GM19324 (cell line): Measurements from ENCODE around the gene PEAR1.

Experiments
- ATAC-seq: cut with Tn5 transposase; IDR thresholded peaks from one replicate; pipeline ENCODE4 v1.9.1; 2021; ENCODE audit warnings: mild to moderate bottlenecking, moderate library complexity; ENCODE audit not compliant: unreplicated experiment, low FRiP score

PEAR1 gene

DNA sequence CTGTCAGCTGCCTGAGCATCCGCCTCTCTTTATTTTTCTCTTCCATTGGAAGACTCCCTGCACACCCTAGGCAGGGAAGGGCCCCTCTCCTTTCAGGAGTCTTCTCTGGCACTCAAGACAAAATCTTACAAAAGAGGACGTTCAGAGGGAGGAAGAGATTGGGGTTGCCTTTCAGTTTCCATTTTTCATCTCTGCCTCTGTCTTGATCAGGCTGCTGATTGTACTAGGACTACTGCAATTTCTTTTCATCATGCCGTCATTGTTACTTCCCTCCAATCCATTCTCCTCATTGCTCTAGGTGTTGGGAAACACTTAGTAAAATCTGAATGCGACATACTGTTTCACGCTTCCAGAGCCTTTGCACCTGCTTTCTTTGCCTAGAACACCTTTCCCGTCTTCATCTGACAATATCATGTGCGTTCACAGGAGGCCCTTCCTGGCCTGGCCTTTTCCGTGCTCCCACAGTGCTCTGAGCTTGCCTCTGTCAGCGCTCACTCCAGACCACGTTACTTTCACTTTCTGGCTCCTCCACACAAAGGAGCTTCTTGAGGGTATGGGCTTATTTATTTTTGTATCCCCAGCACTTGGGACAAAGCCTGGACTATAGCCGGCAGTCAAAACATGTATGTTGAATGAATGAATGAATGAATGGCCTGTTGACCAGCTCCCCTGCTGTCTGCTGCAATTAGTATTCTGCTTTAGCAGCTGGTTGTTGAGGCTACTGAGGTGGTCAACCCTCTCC lies 37.9 kb downstream of the PEAR1 start:
- no peak for ATAC-seq

DNA sequence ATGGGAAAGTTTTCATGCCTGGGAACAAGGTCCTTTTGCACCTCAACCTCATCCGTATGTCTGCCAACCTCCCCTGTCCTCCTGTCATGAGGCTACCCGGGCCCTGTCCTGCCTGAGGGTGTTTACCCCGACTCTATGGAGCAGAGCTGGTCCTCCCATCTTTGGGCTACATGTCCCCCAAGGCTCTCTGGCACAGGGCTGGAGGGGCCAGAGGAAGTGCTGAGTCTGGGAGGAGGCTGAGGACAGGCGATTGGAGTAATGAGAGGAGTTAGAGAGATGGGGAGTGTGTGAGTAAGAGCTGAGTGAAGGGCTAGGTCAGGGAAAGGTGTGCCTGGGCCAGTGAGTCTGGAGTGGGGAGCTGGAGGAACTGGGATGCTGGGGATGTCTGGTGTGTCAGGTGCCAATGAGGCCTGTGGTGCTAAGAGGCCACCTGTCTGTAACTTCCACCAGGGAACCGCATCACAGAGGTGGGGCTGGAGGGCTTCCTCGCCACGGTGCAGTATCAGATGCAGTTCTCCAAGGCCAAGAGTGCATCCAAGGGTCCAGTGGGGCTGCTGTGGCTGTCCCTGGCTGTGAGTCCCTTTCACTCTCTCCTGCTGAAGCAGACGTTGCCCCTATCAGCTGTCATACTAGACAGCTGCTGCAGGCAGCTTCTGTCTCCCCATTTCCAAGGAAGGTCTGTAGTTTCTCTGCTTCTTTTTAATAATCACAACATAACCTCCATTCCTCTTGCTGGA lies 38.6 kb downstream of the PEAR1 start:
- no peak for ATAC-seq

- ATAC-seq: no peak
Observed at GRCh38 chr1:156933136-156933535, 39.6 kb downstream of the PEAR1 start.

DNA sequence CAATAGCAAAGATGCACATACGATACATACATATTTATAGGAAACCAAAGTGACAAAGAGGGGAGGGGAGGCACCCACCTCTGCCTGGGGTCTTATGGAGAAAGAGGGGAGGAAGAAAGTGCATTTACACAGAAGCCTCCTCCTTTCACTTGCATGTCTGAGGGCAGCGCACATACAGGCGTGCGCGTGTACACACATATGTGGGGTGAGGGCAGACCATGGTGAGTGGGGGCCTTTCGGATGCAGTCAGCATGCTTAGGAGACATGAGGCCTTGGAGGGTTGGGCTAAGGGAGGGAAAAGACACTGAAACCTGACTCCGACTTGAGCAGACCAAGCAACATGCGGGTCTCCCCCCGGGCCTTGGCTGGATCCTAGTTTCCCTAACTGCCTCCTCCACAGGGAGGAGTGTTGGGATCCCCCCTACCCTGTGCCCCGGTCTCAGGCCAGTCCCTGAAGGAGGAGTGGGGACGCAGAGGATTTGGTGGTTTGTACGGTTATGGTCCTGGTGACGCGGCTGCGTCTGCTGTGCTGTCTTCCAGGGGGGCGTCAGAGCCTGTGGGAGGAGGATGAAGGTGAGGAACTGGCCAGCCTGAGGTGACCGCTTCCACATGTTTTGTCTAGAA lies 42.1 kb downstream of the PEAR1 start:
- ATAC-seq: no peak

- no peak for ATAC-seq
Observed at GRCh38 chr1:156936191-156936590, 42.7 kb downstream of the PEAR1 start.

DNA sequence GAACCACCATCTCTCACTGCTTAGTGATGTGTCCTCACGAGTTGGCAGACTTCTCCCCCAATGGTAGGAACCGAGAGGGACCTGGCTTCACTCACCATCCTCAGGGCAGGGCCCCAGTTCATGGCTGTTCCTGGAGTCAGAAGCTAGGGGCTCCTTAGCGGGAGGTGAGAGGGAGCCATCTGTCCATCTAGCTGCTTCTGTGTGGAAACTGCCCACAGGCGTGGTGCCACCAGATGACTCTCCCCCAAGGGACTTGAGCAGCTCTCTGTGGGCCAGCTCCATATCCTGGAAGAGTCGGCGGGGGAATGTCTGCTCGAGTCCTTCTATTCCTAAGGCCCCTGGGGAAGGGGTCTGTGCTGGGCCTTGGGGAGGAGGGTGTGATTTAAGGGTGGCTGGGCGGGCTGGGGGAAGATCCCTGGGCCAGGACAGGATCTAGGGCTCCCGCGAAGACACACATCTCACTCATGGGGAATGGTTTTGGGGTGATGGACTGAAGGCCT lies 43.3 kb downstream of the PEAR1 start:
- no peak for ATAC-seq

DNA sequence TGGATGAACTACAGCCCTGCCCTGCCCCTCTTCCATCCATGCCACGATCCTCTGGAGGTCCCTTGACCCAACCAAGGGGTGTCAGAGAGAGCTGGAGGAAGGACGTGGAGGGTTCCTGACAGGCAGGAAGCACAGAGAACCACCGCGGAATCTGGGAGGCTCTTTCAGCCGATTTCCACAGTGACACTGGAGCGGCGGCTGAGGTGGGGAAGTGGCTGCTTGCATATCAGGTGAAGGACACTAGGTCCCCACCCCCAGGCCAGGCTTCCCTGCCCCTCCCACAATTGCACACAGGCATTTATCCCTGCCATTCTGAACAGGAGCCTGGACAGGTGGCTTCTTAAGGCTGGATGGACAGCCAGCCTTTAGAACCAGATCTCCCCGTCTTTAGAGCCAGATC lies 44.4 kb downstream of the PEAR1 start:
- ATAC-seq: no peak

- no peak for ATAC-seq
Observed at GRCh38 chr1:156938813-156939212, 45.3 kb downstream of the PEAR1 start.

DNA sequence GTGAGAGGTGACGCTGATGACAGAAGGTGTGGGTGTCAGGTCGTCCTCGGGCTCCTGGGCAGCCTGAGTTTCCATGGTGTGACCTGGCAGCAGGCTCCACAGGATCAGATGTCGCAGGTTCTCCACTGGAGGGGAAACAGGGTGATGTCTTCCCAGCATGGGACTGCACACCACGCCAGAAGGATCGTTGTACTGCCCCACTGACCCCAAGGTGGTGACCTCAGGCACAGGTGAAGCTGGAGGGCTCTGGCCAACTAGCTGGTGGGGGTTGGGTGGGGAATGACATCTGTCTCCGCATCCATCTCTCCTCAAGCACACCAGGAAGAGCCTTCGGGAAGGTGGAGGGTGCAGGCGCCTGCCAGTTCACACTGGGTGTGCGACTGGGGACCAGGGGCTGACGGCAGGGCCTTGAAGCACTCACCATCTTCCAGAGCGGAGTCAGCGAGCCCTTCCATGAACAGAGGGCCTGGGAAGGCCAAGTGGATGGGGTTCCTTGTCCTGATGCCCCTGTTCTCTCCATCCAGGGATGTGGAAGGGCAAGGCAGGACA lies 46.3 kb downstream of the PEAR1 start:
- ATAC-seq: no peak

- ATAC-seq: no peak
Observed at GRCh38 chr1:156941675-156942074, 48.2 kb downstream of the PEAR1 start.

- no peak for ATAC-seq
Observed at GRCh38 chr1:156942176-156942575, 48.7 kb downstream of the PEAR1 start.

DNA sequence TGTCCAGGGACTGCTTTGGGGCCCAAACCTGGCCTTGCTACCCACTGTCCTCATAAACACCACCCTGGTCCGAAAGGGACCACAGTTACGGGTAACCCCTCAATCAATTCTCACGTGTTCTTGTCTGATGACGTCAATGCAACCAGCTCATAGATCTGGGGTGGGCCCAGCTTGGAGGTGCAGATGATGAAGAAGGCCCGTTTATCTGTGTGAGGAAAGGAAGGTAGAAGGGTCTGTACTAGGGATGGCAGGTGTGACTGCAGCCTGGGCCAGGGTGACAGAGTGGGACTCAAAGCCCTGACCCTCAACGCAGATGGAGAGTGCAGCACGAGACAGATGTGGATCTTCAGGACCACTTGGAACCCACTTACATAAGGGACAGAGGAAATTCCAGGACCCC lies 49.1 kb downstream of the PEAR1 start:
- ATAC-seq: no peak

DNA sequence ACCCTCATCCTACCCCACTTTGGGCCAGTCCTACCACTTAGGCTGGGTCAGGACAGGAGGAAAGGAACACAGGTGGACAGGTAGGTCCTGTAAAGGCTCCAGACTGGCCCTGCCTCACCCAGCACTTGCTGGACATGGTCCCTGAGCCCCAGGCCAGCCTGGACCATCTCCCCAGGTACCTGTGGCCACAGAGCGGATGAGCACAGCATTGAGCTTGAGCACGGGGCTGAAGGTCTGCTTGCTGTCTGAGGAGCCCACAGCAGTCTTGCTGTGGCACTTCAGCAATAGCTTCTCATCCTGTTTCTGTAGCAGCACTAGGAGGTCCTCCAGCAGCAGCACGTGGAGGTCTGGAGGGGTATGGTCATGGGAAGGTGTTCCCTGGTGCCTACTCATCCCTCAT lies 50.2 kb downstream of the PEAR1 start:
- ATAC-seq: no peak

DNA sequence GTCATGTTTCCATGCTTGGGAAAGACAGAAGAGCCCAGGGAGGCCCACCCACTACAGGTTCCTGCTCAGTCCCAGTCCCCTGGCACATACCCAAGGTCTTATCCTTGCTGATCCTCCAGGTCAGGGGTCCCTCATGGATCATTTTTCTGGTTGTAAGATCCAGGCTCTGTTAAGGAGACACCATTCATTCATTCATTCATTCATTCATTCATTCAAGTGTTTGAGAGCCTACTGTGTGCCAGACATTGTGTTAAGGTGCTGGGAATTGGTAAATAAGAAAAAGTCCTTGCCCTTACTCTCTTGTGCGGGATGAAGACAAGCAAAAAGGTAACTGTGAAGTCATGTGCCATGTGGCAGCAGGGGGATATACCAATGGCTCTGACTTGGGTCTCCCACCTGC lies 50.8 kb downstream of the PEAR1 start:
- ATAC-seq: no peak

- ATAC-seq: no peak
Observed at GRCh38 chr1:156944848-156945247, 51.3 kb downstream of the PEAR1 start.

- ATAC-seq: no peak
Observed at GRCh38 chr1:156945881-156946661, 52.6 kb downstream of the PEAR1 start.

DNA sequence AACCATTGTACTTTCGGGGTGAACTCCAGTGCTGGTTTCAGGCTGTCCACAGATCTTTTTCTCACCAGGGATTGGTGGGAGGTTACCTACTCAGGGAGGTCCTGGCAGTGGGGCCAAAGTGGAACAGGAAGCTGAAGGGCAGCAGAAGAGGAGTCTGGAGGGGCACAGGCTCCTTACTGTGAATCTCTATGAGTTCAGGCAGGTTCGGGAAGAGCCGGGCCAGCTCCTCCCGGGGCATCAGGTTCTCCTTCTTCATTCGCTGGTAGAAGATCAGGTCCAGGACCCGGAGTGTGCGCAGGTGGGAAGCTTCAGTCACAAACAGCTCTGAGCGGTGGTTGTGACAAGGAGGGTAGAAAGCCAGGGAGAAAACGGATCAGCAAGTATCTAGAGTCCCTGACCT lies 53.6 kb downstream of the PEAR1 start:
- no peak for ATAC-seq

DNA sequence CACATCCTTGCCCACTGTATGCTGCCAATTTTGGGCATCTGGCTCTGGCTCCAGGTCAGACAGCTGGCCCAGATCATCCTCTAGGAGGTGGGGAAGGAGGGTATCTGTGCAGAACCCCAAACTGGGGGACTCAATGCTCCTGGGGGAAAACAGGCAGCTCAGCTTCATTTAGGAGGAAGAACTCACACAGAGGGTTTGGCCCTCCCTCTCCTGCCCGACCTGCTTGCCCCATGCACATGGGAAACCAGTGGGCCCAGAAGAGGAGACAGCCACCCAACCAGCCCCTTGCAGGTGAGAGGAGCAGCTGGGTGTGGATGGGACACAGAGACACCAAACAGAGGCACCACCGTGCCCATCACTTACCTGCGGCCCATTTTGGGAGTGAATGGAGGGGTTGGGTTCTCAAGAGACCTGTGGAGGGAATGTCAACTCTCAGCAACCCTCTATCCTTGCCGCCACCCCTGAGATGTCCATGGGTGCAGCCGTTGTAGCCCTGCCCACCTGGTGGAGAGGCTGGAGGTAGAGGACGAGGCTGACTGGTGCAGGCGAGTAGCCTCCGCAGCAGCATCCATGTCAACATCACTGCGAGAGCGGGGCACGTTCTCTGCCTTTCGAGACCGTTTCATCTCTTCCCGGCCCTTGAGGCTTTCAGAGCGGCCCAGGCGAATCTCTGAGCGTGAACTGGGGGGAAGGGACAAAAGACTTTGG lies 54.5 kb downstream of the PEAR1 start:
- no peak for ATAC-seq

- ATAC-seq: no peak
Observed at GRCh38 chr1:156948708-156949107, 55.2 kb downstream of the PEAR1 start.

DNA sequence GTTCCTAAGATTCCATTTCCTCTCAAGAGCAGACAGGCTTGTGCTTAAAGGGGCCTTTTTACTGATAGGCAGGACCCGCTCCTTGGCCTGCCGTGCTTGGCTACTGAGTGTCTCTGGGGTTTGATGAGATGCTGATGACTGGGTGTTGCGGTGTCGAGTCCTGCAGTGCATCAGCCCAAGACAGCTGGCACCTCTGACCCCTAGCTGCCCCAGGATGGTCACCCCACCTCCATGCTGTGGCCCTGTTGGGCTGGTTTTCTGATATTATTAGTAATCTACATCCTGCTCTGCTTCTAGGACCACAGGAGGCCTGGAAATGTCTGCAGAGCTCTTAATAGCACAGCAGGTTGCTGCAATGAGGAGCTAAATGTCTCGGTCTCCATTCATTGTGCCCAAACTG lies 55.6 kb downstream of the PEAR1 start:
- no peak for ATAC-seq
